Uterus (tissue), 2 donors: ENCODE measurements around the gene PTPA.

ENCODE experiments used
- CTCF ChIP-seq, 4 experiments: fragments of 200-600 bp in 2 of 4; fragments of 450-650 bp in 2 of 4; sonication (generic) in 2 of 4; IDR thresholded peaks; one replicate each; pipeline ENCODE4 v1.5.1; 2016 to 2019; ENCODE audit warnings: antibody characterized with exemption in 4 of 4, mild to moderate bottlenecking in 2 of 4, moderate library complexity in 1 of 4
- POLR2A ChIP-seq, 2 donors: fragments of 450-650 bp; IDR thresholded peaks; one replicate each; pipeline ENCODE4 v1.6.1; 2016; ENCODE audit warnings: antibody characterized with exemption in 2 of 2, mild to moderate bottlenecking in 1 of 2, moderate library complexity in 1 of 2

- no peak for TF ChIP-seq CTCF (IDR thresholded peaks at IDR 0.05)
- TF ChIP-seq POLR2A (IDR thresholded peaks at IDR 0.05): peak in 1 of 2 donors; percentile 36
These were observed 55.7 kb downstream of the PTPA start for GRCh38 chr9:129166623-129167557.
